Activated CD8-positive, alpha-beta memory T cell treated with anti-CD3 and anti-CD28 coated beads for 1 hour (primary cell): ENCODE data around the gene DIPK1B.

ENCODE experiments used
- DNase-seq, 2 donors: peaks; one replicate each; pipeline ENCODE4 v3.0.0-alpha.2; 2020; ENCODE audit warnings: low read depth in 1 of 2; ENCODE audit errors: extremely low read depth in 1 of 2

The DIPK1B gene

GRCh38 chr9:136686534-136686793, 25.9 kb upstream of the DIPK1B start:
- no peak for DNase-seq

- DNase-seq: peak; percentile 26 to 57
These were observed 25.3 kb upstream of the DIPK1B start, which contains the start of gene AGPAT2 for GRCh38 chr9:136686794-136687711. TSS of gene AGPAT2 (minus strand) at chr9:136687457. CDS start at chr9:136687357, 100 bp downstream.

GRCh38 chr9:136687721-136688223, 24.6 kb upstream of the DIPK1B start:
- no peak for DNase-seq

- DNase-seq: no peak
These were observed 23.9 kb upstream of the DIPK1B start for GRCh38 chr9:136688274-136689107.

- no peak for DNase-seq
These were observed 23.3 kb upstream of the DIPK1B start for GRCh38 chr9:136689108-136689460.

GRCh38 chr9:136690104-136690805, 22.1 kb upstream of the DIPK1B start:
- DNase-seq: no peak

- DNase-seq: no peak
These were observed 21.5 kb upstream of the DIPK1B start for GRCh38 chr9:136690806-136691261.

- DNase-seq: no peak
These were observed 20.8 kb upstream of the DIPK1B start for GRCh38 chr9:136691316-136692184.

GRCh38 chr9:136692185-136693134, 19.9 kb upstream of the DIPK1B start:
- no peak for DNase-seq

- DNase-seq: no peak
These were observed 19.3 kb upstream of the DIPK1B start for GRCh38 chr9:136693135-136693489.

GRCh38 chr9:136693490-136694162, 18.7 kb upstream of the DIPK1B start:
- no peak for DNase-seq

GRCh38 chr9:136694163-136694871, 18.1 kb upstream of the DIPK1B start:
- no peak for DNase-seq

- DNase-seq: no peak
These were observed 17.5 kb upstream of the DIPK1B start for GRCh38 chr9:136694872-136695247.

- no peak for DNase-seq
These were observed 16.9 kb upstream of the DIPK1B start for GRCh38 chr9:136695435-136695895.

GRCh38 chr9:136695955-136696354, 16.4 kb upstream of the DIPK1B start:
- DNase-seq: no peak

- DNase-seq: no peak
These were observed 15.9 kb upstream of the DIPK1B start for GRCh38 chr9:136696502-136696901.

GRCh38 chr9:136697146-136697820, 15.1 kb upstream of the DIPK1B start:
- no peak for DNase-seq
